ENCODE results near the gene SEC22C.
A peak's percentile ranks its signal among the peaks of the same experiment; 100 is the strongest.

The SEC22C gene

DNA sequence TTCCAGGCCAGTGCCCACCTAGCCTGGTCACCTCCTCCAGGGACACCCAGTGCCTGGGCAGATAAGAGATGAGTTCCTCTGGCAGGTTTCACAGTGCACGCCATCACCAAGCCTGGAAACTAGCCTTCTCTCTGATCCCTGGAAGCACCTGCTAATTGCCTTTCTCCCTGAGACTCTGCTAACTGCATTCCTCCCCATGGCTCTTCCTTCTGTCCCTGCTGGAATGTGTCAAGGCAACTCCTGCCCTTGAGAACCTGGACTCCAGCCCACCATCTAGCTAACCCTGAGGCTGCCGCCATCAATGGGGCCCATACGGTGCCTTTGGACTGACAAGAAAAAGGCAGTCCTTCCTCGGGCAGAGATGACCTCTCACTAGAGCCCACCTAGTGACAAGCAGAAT lies 60.9 kb downstream of the SEC22C start:
- no peak for TF ChIP-seq CTCF (IDR thresholded peaks at IDR 0.05; ENCODE audit: low read depth, low read length)
- DNase-seq (ENCODE audit: low read depth in 2 of 2), result no peak
- H3K4me3 ChIP-seq (replicated peaks in 1 of 2; ENCODE audit: low read depth in 2 of 2, low read length in 2 of 2), result no peak overlapping the region

DNA sequence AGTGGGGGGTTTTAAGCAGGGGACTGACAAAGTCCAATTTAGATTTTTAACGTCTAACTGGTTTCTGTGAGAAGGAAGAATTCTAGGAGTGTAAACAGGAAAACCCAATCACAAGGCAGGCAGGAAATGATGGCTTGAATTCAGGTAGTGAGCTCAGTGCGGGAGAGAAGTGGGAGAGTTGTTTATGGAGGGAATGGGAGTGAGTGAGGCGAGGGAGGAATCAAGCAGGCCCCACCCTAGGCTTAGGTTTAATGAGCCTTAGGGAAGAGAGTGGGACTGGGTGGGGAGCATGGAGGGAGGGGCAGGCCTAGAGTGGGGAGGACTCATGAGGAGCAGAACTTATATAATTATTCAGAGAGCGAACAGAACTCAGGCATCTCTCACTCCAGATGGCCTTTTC lies 61.4 kb downstream of the SEC22C start:
- H3K4me3 ChIP-seq (replicated peaks in 1 of 2; ENCODE audit: low read depth in 2 of 2, low read length in 2 of 2), result no peak overlapping the region
- no peak for DNase-seq (ENCODE audit: low read depth in 2 of 2)
- no peak for TF ChIP-seq CTCF (IDR thresholded peaks at IDR 0.05; ENCODE audit: low read depth, low read length)

GRCh38 chr3:42519568-42519962 lies 62.2 kb downstream of the SEC22C start:
- TF ChIP-seq CTCF (IDR thresholded peaks at IDR 0.05; ENCODE audit: low read depth, low read length), result no peak
- H3K4me3 ChIP-seq (replicated peaks in 1 of 2; ENCODE audit: low read depth in 2 of 2, low read length in 2 of 2), result no peak overlapping the region
- DNase-seq (ENCODE audit: low read depth in 2 of 2), result no peak

GRCh38 chr3:42518800-42519567 lies 62.8 kb downstream of the SEC22C start:
- TF ChIP-seq CTCF (IDR thresholded peaks at IDR 0.05; ENCODE audit: low read depth, low read length), result peak; percentile 10
- H3K4me3 ChIP-seq (replicated peaks in 1 of 2; ENCODE audit: low read depth in 2 of 2, low read length in 2 of 2), result no peak overlapping the region
- DNase-seq (ENCODE audit: low read depth in 2 of 2), result no peak

DNA sequence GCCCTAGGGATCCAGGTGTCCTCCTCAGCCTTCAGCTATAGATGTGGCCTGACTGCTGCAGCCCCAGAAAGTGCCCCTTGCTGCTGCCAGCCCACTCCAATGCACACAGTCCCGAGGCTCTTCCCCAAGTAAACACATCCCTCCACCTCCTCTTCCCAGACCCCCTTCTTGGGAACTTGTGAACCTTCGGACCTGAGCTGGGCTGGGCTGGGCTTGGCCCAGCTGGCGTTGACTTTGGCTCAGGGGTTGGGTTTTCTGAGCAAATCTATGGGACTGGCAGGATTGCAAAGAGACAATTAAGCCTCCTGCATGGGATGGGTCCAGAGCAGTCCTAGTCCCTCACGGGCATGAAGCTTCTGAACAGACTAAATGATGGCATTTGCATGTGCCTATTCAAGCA lies 64.7 kb downstream of the SEC22C start:
- H3K4me3 ChIP-seq (replicated peaks in 1 of 2; ENCODE audit: low read depth in 2 of 2, low read length in 2 of 2), result no peak overlapping the region
- DNase-seq (ENCODE audit: low read depth in 2 of 2), result no peak
- no peak for TF ChIP-seq CTCF (IDR thresholded peaks at IDR 0.05; ENCODE audit: low read depth, low read length)

- no peak for TF ChIP-seq CTCF (IDR thresholded peaks at IDR 0.05; ENCODE audit: low read depth, low read length)
- H3K4me3 ChIP-seq (replicated peaks in 1 of 2; ENCODE audit: low read depth in 2 of 2, low read length in 2 of 2), result no peak overlapping the region
- no peak for DNase-seq (ENCODE audit: low read depth in 2 of 2)
Measured at GRCh38 chr3:42516443-42516842, 65.3 kb downstream of the SEC22C start.

- no peak overlapping the region for H3K4me3 ChIP-seq (replicated peaks in 1 of 2; ENCODE audit: low read depth in 2 of 2, low read length in 2 of 2)
- no peak for DNase-seq (ENCODE audit: low read depth in 2 of 2)
- no peak for TF ChIP-seq CTCF (IDR thresholded peaks at IDR 0.05; ENCODE audit: low read depth, low read length)
Measured at GRCh38 chr3:42515976-42516375, 65.8 kb downstream of the SEC22C start.

Data from cardiac fibroblast (primary cell).